ENCODE data around the gene ANP32A.

DNA sequence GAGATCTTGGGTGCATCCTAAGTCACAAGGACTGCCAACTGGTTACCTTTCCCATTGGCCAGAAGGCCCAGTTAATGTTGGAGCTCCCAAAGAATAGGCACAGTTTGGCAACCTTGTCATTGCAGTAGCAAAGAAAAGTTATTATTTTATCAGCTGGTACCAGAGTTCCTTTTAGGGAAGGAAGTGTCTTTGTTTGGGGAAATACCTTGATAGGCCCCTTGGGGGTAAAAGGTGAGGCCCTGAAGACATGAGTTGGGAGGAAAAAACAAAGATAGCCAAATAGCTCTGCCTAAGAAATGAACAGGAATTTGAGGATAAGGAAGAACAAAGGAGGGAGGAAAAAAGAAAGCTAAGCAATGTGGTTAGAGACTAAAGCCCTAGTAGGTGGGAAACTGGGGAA lies 85.8 kb downstream of the ANP32A start:
- TF ChIP-seq GATA2 (IDR thresholded peaks at IDR 0.05; ENCODE audit: low read depth, low read length) (no peak), GATA3 (IDR thresholded peaks at IDR 0.05; ENCODE audit: low read depth, low read length) (no peak)

Measured in SH-SY5Y (cell line).